ENCODE results near the gene MMAA. TPM values are rescaled to one million over a fixed set of nuclear protein-coding genes. Genes with fewer than 3 reads are reported as not detected.
A peak's percentile ranks its signal among the peaks of the same experiment; 100 is the strongest.

The MMAA gene
- polyA plus RNA-seq, 3 donors: 2.1 to 4.0 (median 2.5) TPM

GRCh38 chr4:145605941-145606340 is 13.2 kb upstream of the MMAA start:
- Mint-ChIP-seq H3K4me3 (no peak overlapping the region), H3K27me3 (ENCODE audit: low read depth in 3 of 3) (peaks cover 0 to 5% (median 1%) of the 10 kb centered on the region in 3 donors), H3K27ac (no peak overlapping the region), H3K4me1 (no peaks in the 10 kb centered on the region), H3K36me3 (no peaks in the 10 kb centered on the region), H3K9me3 (peaks cover 0 to 8% (median 3%) of the 10 kb centered on the region in 7 donors)
- H3K4me2 ChIP-seq (replicated peaks; ENCODE audit: extremely low read depth, low read length, poor library complexity, severe bottlenecking): no peak overlapping the region
- H2AFZ ChIP-seq (ENCODE audit: insufficient read depth, low read depth, low read length, poor library complexity, severe bottlenecking): no peak overlapping the region
- no peaks in the 10 kb centered on the region for H3K27me3 ChIP-seq (ENCODE audit: control insufficient read depth in 2 of 2, insufficient read depth in 2 of 2, low read length in 2 of 2)
- no peaks in the 10 kb centered on the region for H4K20me1 ChIP-seq (ENCODE audit: insufficient read depth, low read length)
- no peak overlapping the region for H3K27ac ChIP-seq (ENCODE audit: low read depth in 1 of 2, low read length in 2 of 2)
- no peaks in the 10 kb centered on the region for H3K4me1 ChIP-seq (ENCODE audit: control insufficient read depth in 1 of 2, insufficient read depth in 2 of 2, low read length in 2 of 2)
- H3K79me2 ChIP-seq (ENCODE audit: insufficient read depth, low read length): no peaks in the 10 kb centered on the region
- intact Hi-C loops (cut with micrococcal nuclease): no loop called here
- DNase-seq: no peak
- H3K9me3 ChIP-seq (replicated peaks in 1 of 2; ENCODE audit: control insufficient read depth in 1 of 2, insufficient read depth in 1 of 2, low read length in 2 of 2): no peaks in the 10 kb centered on the region
- no peak overlapping the region for H3K9ac ChIP-seq (ENCODE audit: insufficient read depth, low read length, poor library complexity, severe bottlenecking)
- no peak overlapping the region for H3K4me3 ChIP-seq (replicated peaks in 1 of 3; ENCODE audit: low read depth in 2 of 3, low read length in 3 of 3)
- TF ChIP-seq CTCF (IDR thresholded peaks at IDR 0.05): no peak
- H3K36me3 ChIP-seq (replicated peaks in 1 of 2; ENCODE audit: control insufficient read depth in 1 of 2, insufficient read depth in 2 of 2, low read length in 2 of 2): no peaks in the 10 kb centered on the region

GRCh38 chr4:145609481-145610427 is 9.4 kb upstream of the MMAA start:
- Mint-ChIP-seq H3K4me1 (peaks cover 14% of the 10 kb centered on the region), H3K27ac (no peak overlapping the region), H3K4me3 (no peak overlapping the region), H3K36me3 (no peaks in the 10 kb centered on the region), H3K27me3 (ENCODE audit: low read depth in 3 of 3) (peaks cover 0 to 3% (median 1%) of the 10 kb centered on the region in 3 donors), H3K9me3 (peaks cover 0 to 8% (median 3%) of the 10 kb centered on the region in 7 donors)
- peak; percentile 42 to 64 (median 55) for DNase-seq
- H3K4me1 ChIP-seq (ENCODE audit: control insufficient read depth in 1 of 2, insufficient read depth in 2 of 2, low read length in 2 of 2): peaks cover 12% of the 10 kb centered on the region in 2 donors
- intact Hi-C loops (cut with micrococcal nuclease): loop anchor here in 1 of 2 donors (5.0 kb wide), 1 partner anchor 377 kb away; no protein-coding TSS in a partner anchor
- no peak overlapping the region for H3K27ac ChIP-seq (ENCODE audit: low read depth in 1 of 2, low read length in 2 of 2)
- H3K9me3 ChIP-seq (replicated peaks in 1 of 2; ENCODE audit: control insufficient read depth in 1 of 2, insufficient read depth in 1 of 2, low read length in 2 of 2): no peaks in the 10 kb centered on the region
- no peaks in the 10 kb centered on the region for H3K79me2 ChIP-seq (ENCODE audit: insufficient read depth, low read length)
- WGBS (ENCODE audit: insufficient coverage): 100% methylated on average over 1 of the region's 4 CpGs
- H3K36me3 ChIP-seq (replicated peaks in 1 of 2; ENCODE audit: control insufficient read depth in 1 of 2, insufficient read depth in 2 of 2, low read length in 2 of 2): no peaks in the 10 kb centered on the region
- no peaks in the 10 kb centered on the region for H3K27me3 ChIP-seq (ENCODE audit: control insufficient read depth in 2 of 2, insufficient read depth in 2 of 2, low read length in 2 of 2)
- TF ChIP-seq CTCF (IDR thresholded peaks at IDR 0.05): peak; percentile 76
- no peak overlapping the region for H3K4me3 ChIP-seq (replicated peaks in 1 of 3; ENCODE audit: low read depth in 2 of 3, low read length in 3 of 3)
- no peak overlapping the region for H2AFZ ChIP-seq (ENCODE audit: insufficient read depth, low read depth, low read length, poor library complexity, severe bottlenecking)
- H3K9ac ChIP-seq (ENCODE audit: insufficient read depth, low read length, poor library complexity, severe bottlenecking): no peak overlapping the region
- no peak overlapping the region for H3K4me2 ChIP-seq (replicated peaks; ENCODE audit: extremely low read depth, low read length, poor library complexity, severe bottlenecking)
- H4K20me1 ChIP-seq (ENCODE audit: insufficient read depth, low read length): no peaks in the 10 kb centered on the region
